Panc1 (cell line): ENCODE data around the gene CKM. TPM values are rescaled to one million over a fixed set of nuclear protein-coding genes. Genes with fewer than 3 reads are reported as not detected.

ENCODE experiments used
- ATAC-seq: fragments of 200-7000 bp; cut with Tn5 transposase; 2 replicates; pipeline ENCODE4 v1.9.1; 2020; ENCODE audit warnings: mild to moderate bottlenecking, moderate library complexity
- BruUV-seq: library from RNA; stranded (reverse); fragments of 400-500 nt; replicated peaks from 2 replicates; lab custom pipeline; 2021; lab: Mats Ljungman, UMichigan
- CTCF ChIA-PET: fragments of 300-600 bp; sonication (Branson Sonifier 250); formaldehyde crosslinking; loops from one replicate; lab custom pipeline; 2022; ENCODE audit warnings: antibody characterized with exemption; lab: Charles Lee
- POLR2A ChIA-PET: fragments of 300-600 bp; sonication (Branson Sonifier 250); formaldehyde crosslinking; loops from one replicate; lab custom pipeline; 2022; ENCODE audit warnings: antibody characterized with exemption; lab: Charles Lee
- DNase-seq: peaks from one replicate; pipeline ENCODE4 v3.0.0-alpha.2; 2010; ENCODE audit warnings: low read depth, low spot score
- H3K27ac ChIP-seq: 2 replicates; pipeline ENCODE4 v1.5.1; 2011; ENCODE audit warnings: mild to moderate bottlenecking, low read length, inconsistent platforms
- H3K27me3 ChIP-seq: fragments of 200-500 bp; sonication (Bioruptor generic); 2 replicates; pipeline ENCODE4 v1.6.0; 2014; ENCODE audit warnings: low read length, inconsistent platforms; ENCODE audit not compliant: control insufficient read depth, insufficient read depth
- H3K36me3 ChIP-seq: fragments of 200-500 bp; sonication (Bioruptor generic); 2 replicates; pipeline ENCODE4 v1.5.1; 2014; ENCODE audit warnings: inconsistent platforms, mild to moderate bottlenecking, low read length, moderate library complexity; ENCODE audit not compliant: control insufficient read depth, insufficient read depth
- H3K4me1 ChIP-seq: 2 replicates; pipeline ENCODE4 v1.5.1; 2011; ENCODE audit warnings: inconsistent platforms, mild to moderate bottlenecking, low read length, moderate library complexity; ENCODE audit not compliant: control insufficient read depth, insufficient read depth
- H3K4me3 ChIP-seq, 2 experiments: 2 replicates each; pipeline ENCODE4 v1.5.1; 2011 to 2012; ENCODE audit warnings: low read depth in 2 of 2, low read length in 2 of 2, mild to moderate bottlenecking in 2 of 2, inconsistent platforms in 1 of 2, moderate library complexity in 1 of 2
- H3K9me3 ChIP-seq: fragments of 200-500 bp; sonication (Bioruptor generic); 2 replicates; pipeline ENCODE4 v1.5.1; 2014; ENCODE audit warnings: low read depth, mild to moderate bottlenecking, inconsistent platforms, low read length, moderate library complexity; ENCODE audit not compliant: control insufficient read depth, insufficient read depth
- CTCF ChIP-seq: fragments of 450-650 bp; IDR thresholded peaks from 2 replicates; pipeline ENCODE4 v1.5.1; 2017; ENCODE audit warnings: mild to moderate bottlenecking
- POLR2AphosphoS5 ChIP-seq: IDR thresholded peaks from 2 replicates; pipeline ENCODE4 v1.6.1; 2012; ENCODE audit warnings: mild to moderate bottlenecking, low read depth, low read length, moderate library complexity
- REST ChIP-seq, 2 experiments: IDR thresholded peaks; 2 replicates each; pipeline ENCODE4 v1.6.1; 2011 to 2012; ENCODE audit warnings: low read depth in 2 of 2, control low read depth in 1 of 2, low read length in 1 of 2, mild to moderate bottlenecking in 1 of 2, moderate library complexity in 1 of 2; ENCODE audit not compliant: insufficient read depth in 1 of 2
- SIN3A ChIP-seq: IDR thresholded peaks from 2 replicates; pipeline ENCODE4 v1.6.1; 2012; ENCODE audit warnings: low read depth, mild to moderate bottlenecking, low read length, moderate library complexity, borderline replicate concordance; ENCODE audit not compliant: insufficient read depth
- TCF7L2 ChIP-seq: IDR thresholded peaks from 2 replicates; pipeline ENCODE4 v1.6.1; 2011; ENCODE audit warnings: mild to moderate bottlenecking, low read depth, low read length, inconsistent platforms
- in situ Hi-C: cut with HindIII; loops from 2 replicates; pipeline ENCODE4 v1.10.0; 2016; ENCODE audit warnings: low sequenced_read_pairs, low pct_unique_long_range_greater_than_20kb
- intact Hi-C: fragments of 100-400 bp; cut with micrococcal nuclease; formaldehyde crosslinking; loops from one replicate; pipeline ENCODE4 v1.10.0; 2022; ENCODE audit not compliant: unreplicated experiment
- total RNA-seq: library from RNA; stranded (reverse); gene quantifications from one replicate; pipeline ENCODE4 v1.2.1, GENCODE V29; 2021; ENCODE audit not compliant: unreplicated experiment

Gene CKM
- total RNA-seq, 1 experiment from 2014 or later, result not detected

GRCh38 chr19:45280471-45280961 is 42.2 kb downstream of the CKM start:
- H3K9me3 ChIP-seq, result no peaks in the 10 kb centered on the region
- no peaks in the 10 kb centered on the region for H3K27me3 ChIP-seq
- ChIA-PET POLR2A (no interaction called here), CTCF (no interaction called here)
- no peak for ATAC-seq
- TF ChIP-seq SIN3A (no peak), CTCF (no peak), REST (IDR thresholded peaks at IDR 0.05; ENCODE audit: insufficient read depth in 1 of 2, low read depth in 2 of 2, low read length in 1 of 2) (no peak), TCF7L2 (no peak), POLR2AphosphoS5 (no peak)
- in situ Hi-C loops (no loop called here), intact Hi-C loops (no loop called here)
- H3K4me3 ChIP-seq, result no peak overlapping the region
- no peaks in the 10 kb centered on the region for H3K36me3 ChIP-seq
- DNase-seq, result no peak
- no peak overlapping the region for H3K27ac ChIP-seq
- no peaks in the 10 kb centered on the region for H3K4me1 ChIP-seq
- BruUV-seq, result no TSS peak

GRCh38 chr19:45279587-45280192 is 43.0 kb downstream of the CKM start:
- Histone ChIP-seq H3K27me3 (no peaks in the 10 kb centered on the region), H3K27ac (no peak overlapping the region), H3K36me3 (no peaks in the 10 kb centered on the region), H3K9me3 (no peaks in the 10 kb centered on the region), H3K4me1 (no peaks in the 10 kb centered on the region), H3K4me3 (no peak overlapping the region)
- ChIA-PET POLR2A (no interaction called here), CTCF (no interaction called here)
- DNase-seq, result no peak
- no peak for TF ChIP-seq REST (IDR thresholded peaks at IDR 0.05; ENCODE audit: insufficient read depth in 1 of 2, low read depth in 2 of 2, low read length in 1 of 2)
- no peak for TF ChIP-seq SIN3A
- TF ChIP-seq TCF7L2, result no peak
- TF ChIP-seq CTCF, result no peak
- TF ChIP-seq POLR2AphosphoS5, result no peak
- intact Hi-C loops, result no loop called here
- in situ Hi-C loops, result no loop called here
- BruUV-seq, result no TSS peak
- no peak for ATAC-seq
